CD4-positive, alpha-beta memory T cell (primary cell): Measurements from ENCODE around the gene UBE2Q1. TPM values are rescaled to one million over a fixed set of nuclear protein-coding genes. Genes with fewer than 3 reads are reported as not detected.

Source experiments
- CTCF ChIA-PET: fragments of 350-600 bp; sonication (Branson Sonifier 250); formaldehyde crosslinking; loops from one replicate; lab custom pipeline; 2021; ENCODE audit warnings: inconsistent platforms; ENCODE audit not compliant: partially characterized antibody; lab: Charles Lee
- POLR2A ChIA-PET: fragments of 350-600 bp; sonication (Branson Sonifier 250); formaldehyde crosslinking; loops from one replicate; lab custom pipeline; 2021; ENCODE audit not compliant: partially characterized antibody; lab: Charles Lee
- DNase-seq, 5 donors: peaks; one replicate each; pipeline versions ENCODE4 v3.0.0 to v3.0.0-alpha.2; 2020 to 2022; ENCODE audit warnings: mixed read lengths in 1 of 5
- H3K27ac ChIP-seq: one replicate; pipeline ENCODE4 v1.7.0; 2013; ENCODE audit warnings: low read depth, low read length
- H3K27me3 ChIP-seq: 2 replicates; pipeline ENCODE4 v1.7.0; 2013; ENCODE audit warnings: mild to moderate bottlenecking, low read length, moderate library complexity; ENCODE audit not compliant: insufficient read depth
- H3K36me3 ChIP-seq: 2 replicates; pipeline ENCODE4 v1.7.0; 2013; ENCODE audit warnings: mild to moderate bottlenecking, low read length, moderate library complexity; ENCODE audit not compliant: insufficient read depth
- H3K4me1 ChIP-seq: 2 replicates; pipeline ENCODE4 v1.7.0; 2013; ENCODE audit warnings: mild to moderate bottlenecking, low read length, moderate library complexity; ENCODE audit not compliant: insufficient read depth
- H3K4me3 ChIP-seq, 2 donors: one replicate each; pipeline ENCODE4 v1.7.0; 2013; ENCODE audit warnings: low read length in 2 of 2, mild to moderate bottlenecking in 1 of 2
- H3K9me3 ChIP-seq, 2 donors: one replicate each; pipeline ENCODE4 v1.7.0; 2013; ENCODE audit warnings: low read length in 2 of 2, control low read depth in 1 of 2; ENCODE audit not compliant: control insufficient read depth in 1 of 2
- H3K27ac Mint-ChIP-seq, 7 donors: one replicate each; pipeline ENCODE4 v1.8.0; 2020 to 2021; ENCODE audit warnings: mixed read lengths in 7 of 7, mild to moderate bottlenecking in 6 of 7, inconsistent platforms in 3 of 7, moderate library complexity in 3 of 7
- H3K27me3 Mint-ChIP-seq, 2 donors: one replicate each; pipeline ENCODE4 v1.8.0; 2020 to 2021; ENCODE audit warnings: mixed read lengths in 2 of 2
- H3K36me3 Mint-ChIP-seq, 2 donors: one replicate each; pipeline ENCODE4 v1.8.0; 2020 to 2021; ENCODE audit warnings: mixed read lengths in 2 of 2, inconsistent platforms in 1 of 2, mild to moderate bottlenecking in 1 of 2
- H3K4me1 Mint-ChIP-seq, 4 donors: one replicate each; pipeline ENCODE4 v1.8.0; 2020 to 2021; ENCODE audit warnings: mixed read lengths in 4 of 4, mild to moderate bottlenecking in 1 of 4
- H3K4me3 Mint-ChIP-seq, 8 donors: one replicate each; pipeline ENCODE4 v1.8.0; 2020 to 2021; ENCODE audit warnings: mixed read lengths in 8 of 8, mild to moderate bottlenecking in 7 of 8, moderate library complexity in 6 of 8, inconsistent platforms in 3 of 8
- H3K9me3 Mint-ChIP-seq, 8 donors: one replicate each; pipeline ENCODE4 v1.8.0; 2020 to 2021; ENCODE audit warnings: mixed read lengths in 8 of 8, mild to moderate bottlenecking in 5 of 8, inconsistent platforms in 3 of 8, moderate library complexity in 1 of 8
- intact Hi-C: fragments of 100-400 bp; cut with micrococcal nuclease; formaldehyde crosslinking; loops from one replicate; pipeline ENCODE4 v1.15.1; 2023
- polyA plus RNA-seq, 2 donors: library from polyadenylated mRNA; unstranded; fragments of 300-500 nt; fragmentation: Illumina TruSeq; gene quantifications; one replicate each; pipeline ENCODE4 v1.2.3, GENCODE V29; 2021
- total RNA-seq, 2 experiments: library from RNA; stranded (reverse); gene quantifications; one replicate each; pipeline ENCODE4 v1.2.3, GENCODE V29; 2021

Gene UBE2Q1
- 100 to 1,000 TPM; 112 to 132 TPM for total RNA-seq
- 10 to 100 TPM in 1 of 2 donors, 1 to 10 TPM in 1; 6.4 to 18.6 TPM for polyA plus RNA-seq

DNA sequence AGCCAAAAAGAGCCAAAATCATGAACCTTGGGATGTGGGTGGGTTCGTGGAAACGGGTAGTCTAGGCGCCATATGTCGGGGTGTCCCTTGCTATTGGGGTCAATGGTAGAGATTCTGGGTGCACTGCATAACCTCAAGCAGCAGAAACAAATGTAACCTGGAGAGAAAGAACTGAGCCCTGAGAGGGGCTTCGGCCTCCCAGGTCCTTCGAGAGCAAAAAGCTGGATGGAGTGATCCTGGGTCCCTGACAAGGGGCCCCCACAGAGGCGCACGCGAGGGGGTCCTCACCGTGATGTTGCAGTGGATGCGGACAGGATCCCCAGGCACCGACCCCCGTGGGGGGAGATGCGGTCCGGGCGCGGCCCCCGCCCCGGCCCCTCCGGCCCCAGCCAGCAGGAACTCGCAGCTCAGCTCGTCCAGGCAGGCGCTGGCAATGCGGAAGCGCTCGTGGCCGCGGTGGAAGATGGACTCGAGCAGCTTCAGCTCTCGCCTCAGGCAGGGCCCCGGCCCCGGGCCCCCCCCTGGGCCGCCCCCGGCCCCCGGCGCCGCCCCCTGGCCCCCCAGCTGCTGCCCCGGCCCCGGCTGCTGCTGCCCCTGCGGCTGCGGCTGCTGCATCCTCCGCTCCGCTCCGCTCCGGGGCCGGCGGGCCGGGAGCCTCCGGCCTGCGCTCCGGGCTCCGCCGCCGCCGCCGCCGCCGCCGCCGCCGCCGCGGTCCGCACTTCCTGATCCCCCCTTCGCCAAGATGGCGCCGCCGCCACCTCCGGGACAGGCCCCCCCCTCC is at the start of gene UBE2Q1:
Gene UBE2Q1 (minus strand): TSS at position 724 of the 781 bp plus-strand sequence. CDS start 109 bp downstream, at position 615.
- H3K4me3 ChIP-seq: peak within 1 kb of the TSS; percentile 83 to 84
- peak within 1 kb of the TSS; percentile 82 for H3K27ac ChIP-seq
- H3K9me3 Mint-ChIP-seq: peaks cover 0 to 2% (median 0%) of the 10 kb centered on the region in 8 donors
- ChIA-PET POLR2A (interaction anchor here (0.7 to 1.3 kb wide), 5 partner anchors 9 to 448 kb away, joined by 3 to 5 read pairs (median 4); partner anchors contain the start of genes FLAD1 and PBXIP1), CTCF (interaction anchor here (0.9 kb wide), 1 partner anchor 12 kb away, joined by 3 read pairs; no protein-coding TSS in a partner anchor)
- peaks cover 31% of the 10 kb centered on the region for H3K36me3 ChIP-seq
- H3K4me3 Mint-ChIP-seq: peak within 1 kb of the TSS; percentile 91 to 97 (median 94)
- H3K4me1 Mint-ChIP-seq: peaks cover 25 to 51% (median 39%) of the 10 kb centered on the region in 4 donors
- intact Hi-C loops: loop anchor here (1.0 to 10.0 kb wide), 10 partner anchors 50 to 444 kb away; partner anchors contain the start of genes ADAR, AQP10, ATP8B2 and HAX1
- peak within 1 kb of the TSS; percentile 85 to 96 (median 94) for H3K27ac Mint-ChIP-seq
- H3K9me3 ChIP-seq: no peaks in the 10 kb centered on the region
- no peaks in the 10 kb centered on the region for H3K27me3 Mint-ChIP-seq
- H3K27me3 ChIP-seq: no peaks in the 10 kb centered on the region
- H3K36me3 Mint-ChIP-seq: peaks cover 29 to 48% of the 10 kb centered on the region in 2 donors
- H3K4me1 ChIP-seq: peaks cover 38% of the 10 kb centered on the region
- peak in 4 of 5 donors; percentile 11 to 52 (median 21) for DNase-seq

DNA sequence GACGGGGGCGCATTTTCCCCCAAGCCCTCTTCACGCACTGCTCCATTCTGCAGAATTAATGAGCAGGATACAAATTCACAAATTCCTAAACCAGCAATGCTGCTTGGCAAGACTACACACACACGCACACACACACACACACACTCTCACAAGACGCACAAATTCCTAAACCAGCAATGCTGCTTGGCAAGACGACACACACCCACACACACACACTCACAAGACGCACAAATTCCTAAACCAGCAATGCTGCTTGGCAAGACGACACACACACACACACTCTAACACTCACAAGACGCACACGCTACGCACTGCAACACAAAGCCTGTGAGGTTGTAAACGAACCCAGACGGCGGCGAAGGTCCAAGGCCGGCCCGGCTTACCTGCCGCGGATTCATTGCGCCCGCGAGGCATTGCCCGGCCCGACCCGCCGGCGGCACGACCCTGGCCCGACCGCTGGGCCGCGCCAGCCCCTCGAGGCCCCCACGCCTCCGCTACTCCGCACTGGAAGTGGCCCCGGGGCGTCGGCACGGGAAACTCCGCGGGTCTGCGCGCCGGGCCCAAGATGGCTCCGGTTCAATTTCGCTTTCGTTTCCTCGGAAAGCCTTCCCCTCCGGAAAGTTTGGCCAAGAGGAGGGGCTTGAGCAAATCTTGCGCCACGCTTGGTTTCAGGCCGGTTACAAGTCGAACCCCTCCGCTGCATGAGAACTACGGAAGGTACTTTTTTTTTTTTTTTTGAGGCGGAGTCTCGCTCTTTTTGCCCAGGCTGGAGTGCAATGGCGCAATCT is 49.3 kb upstream of the UBE2Q1 start, which contains the start of gene ADAR:
Gene ADAR (minus strand): TSS at position 578 of the 788 bp plus-strand sequence. CDS start 180 bp downstream, at position 398.
- Histone ChIP-seq H3K4me3 (peak within 1 kb of the TSS; percentile 80 to 94), H3K27ac (peak within 1 kb of the TSS; percentile 97), H3K27me3 (no peaks in the 10 kb centered on the region), H3K4me1 (peaks cover 58% of the 10 kb centered on the region), H3K36me3 (no peaks in the 10 kb centered on the region), H3K9me3 (no peaks in the 10 kb centered on the region)
- Mint-ChIP-seq H3K4me3 (peak within 1 kb of the TSS; percentile 93 to 99 (median 98)), H3K9me3 (peaks cover 0 to 3% (median 0%) of the 10 kb centered on the region in 8 donors), H3K4me1 (peaks cover 51 to 87% (median 63%) of the 10 kb centered on the region in 4 donors), H3K36me3 (peaks cover 8 to 44% of the 10 kb centered on the region in 2 donors), H3K27ac (peak within 1 kb of the TSS; percentile 93 to 100 (median 98)), H3K27me3 (no peaks in the 10 kb centered on the region)
- POLR2A ChIA-PET: interaction anchor here (0.6 to 3.2 kb wide), 13 partner anchors 9 to 348 kb away, joined by 3 to 49 read pairs (median 5); partner anchors contain the start of genes CHRNB2, PBXIP1 and PMVK
- intact Hi-C loops: loop anchor here (1.0 to 5.0 kb wide), 4 partner anchors 50 to 937 kb away; partner anchors contain the start of genes IL6R, ILF2, PMVK and UBE2Q1
- DNase-seq: peak; percentile 89 to 96 (median 93)
- CTCF ChIA-PET: interaction anchor here (0.8 to 2.5 kb wide), 5 partner anchors 48 to 521 kb away, joined by 3 to 8 read pairs (median 4); partner anchors contain the start of gene PMVK

GRCh38 chr1:154607106-154607608 is 48.7 kb upstream of the UBE2Q1 start:
- Histone ChIP-seq H3K27me3 (no peaks in the 10 kb centered on the region), H3K36me3 (peaks cover 3% of the 10 kb centered on the region), H3K4me3 (peak overlapping the region; percentile 80 to 94), H3K27ac (peak overlapping the region; percentile 97), H3K4me1 (peaks cover 64% of the 10 kb centered on the region), H3K9me3 (no peaks in the 10 kb centered on the region)
- ChIA-PET CTCF (interaction anchor here (0.7 to 2.7 kb wide), 2 partner anchors 19 to 47 kb away, joined by 3 to 11 read pairs; no protein-coding TSS in a partner anchor), POLR2A (interaction anchor here (0.6 to 1.4 kb wide), 9 partner anchors 9 to 419 kb away, joined by 3 to 7 read pairs (median 4); partner anchors contain the start of gene CHRNB2)
- H3K27me3 Mint-ChIP-seq: no peaks in the 10 kb centered on the region
- DNase-seq: peak in 1 of 5 donors; percentile 11
- H3K4me3 Mint-ChIP-seq: peak overlapping the region; percentile 93 to 99 (median 98)
- peak overlapping the region; percentile 93 to 100 (median 98) for H3K27ac Mint-ChIP-seq
- intact Hi-C loops: loop anchor here (5.0 kb wide), 1 partner anchor 200 kb away; the partner anchor contains the start of gene IL6R
- H3K4me1 Mint-ChIP-seq: peaks cover 51 to 93% (median 65%) of the 10 kb centered on the region in 4 donors
- peaks cover 0 to 3% (median 0%) of the 10 kb centered on the region in 8 donors for H3K9me3 Mint-ChIP-seq
- peaks cover 11 to 46% of the 10 kb centered on the region in 2 donors for H3K36me3 Mint-ChIP-seq

DNA sequence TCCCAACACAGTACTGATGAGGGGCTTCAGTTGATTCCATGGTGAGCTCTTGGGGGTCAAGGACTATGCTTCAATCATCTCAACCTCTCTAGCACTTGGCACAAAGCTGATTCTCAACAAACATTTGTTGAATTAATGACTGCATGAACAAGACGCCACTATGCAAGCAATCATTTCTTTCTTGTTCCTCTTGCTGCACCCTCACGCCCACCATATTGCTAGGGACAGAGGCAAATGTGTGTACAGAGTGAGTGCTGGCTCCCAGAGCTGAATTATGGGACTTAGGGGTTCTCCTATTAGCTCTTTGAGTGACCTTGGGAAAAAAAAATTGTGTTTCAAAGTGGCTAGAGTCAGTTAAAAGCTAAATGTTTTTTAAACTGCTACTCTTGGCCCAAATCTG is 47.1 kb upstream of the UBE2Q1 start:
- DNase-seq: no peak
- peak overlapping the region; percentile 14 to 99 (median 66) for H3K4me3 Mint-ChIP-seq
- peaks cover 0 to 3% (median 0%) of the 10 kb centered on the region in 8 donors for H3K9me3 Mint-ChIP-seq
- peak overlapping the region; percentile 22 to 93 (median 80) for H3K27ac Mint-ChIP-seq
- no peak overlapping the region for H3K4me3 ChIP-seq
- peaks cover 20% of the 10 kb centered on the region for H3K36me3 ChIP-seq
- H3K27me3 Mint-ChIP-seq: no peaks in the 10 kb centered on the region
- H3K9me3 ChIP-seq: no peaks in the 10 kb centered on the region
- ChIA-PET CTCF (interaction anchor here (0.7 to 2.7 kb wide), 7 partner anchors 11 to 480 kb away, joined by 3 to 11 read pairs (median 3); no protein-coding TSS in a partner anchor), POLR2A (interaction anchor here (1.0 to 3.8 kb wide), 4 partner anchors 22 to 378 kb away, joined by 3 to 16 read pairs (median 6); partner anchors contain the start of genes FLAD1 and PMVK)
- peak overlapping the region; percentile 43 for H3K27ac ChIP-seq
- intact Hi-C loops: loop anchor here (5.0 kb wide), 1 partner anchor 198 kb away; the partner anchor contains the start of gene IL6R
- peaks cover 27 to 63% of the 10 kb centered on the region in 2 donors for H3K36me3 Mint-ChIP-seq
- no peaks in the 10 kb centered on the region for H3K27me3 ChIP-seq
- peaks cover 60 to 100% (median 73%) of the 10 kb centered on the region in 4 donors for H3K4me1 Mint-ChIP-seq
- peaks cover 79% of the 10 kb centered on the region for H3K4me1 ChIP-seq

GRCh38 chr1:154603317-154603716 is 44.9 kb upstream of the UBE2Q1 start:
- no peak overlapping the region for H3K4me3 ChIP-seq
- Mint-ChIP-seq H3K4me1 (peaks cover 46 to 99% (median 67%) of the 10 kb centered on the region in 4 donors), H3K27me3 (no peaks in the 10 kb centered on the region), H3K36me3 (peaks cover 38 to 78% of the 10 kb centered on the region in 2 donors), H3K9me3 (peaks cover 0 to 3% (median 0%) of the 10 kb centered on the region in 8 donors), H3K27ac (peak overlapping the region in 6 of 7 donors; percentile 32 to 93 (median 78)), H3K4me3 (no peak overlapping the region)
- H3K36me3 ChIP-seq: peaks cover 36% of the 10 kb centered on the region
- no peaks in the 10 kb centered on the region for H3K27me3 ChIP-seq
- ChIA-PET CTCF (no interaction called here), POLR2A (interaction anchor here (1.5 to 3.8 kb wide), 3 partner anchors 8 to 333 kb away, joined by 3 to 16 read pairs (median 8); partner anchors contain the start of gene PMVK)
- peaks cover 73% of the 10 kb centered on the region for H3K4me1 ChIP-seq
- no peaks in the 10 kb centered on the region for H3K9me3 ChIP-seq
- no peak for DNase-seq
- peak overlapping the region; percentile 5 for H3K27ac ChIP-seq
- intact Hi-C loops: no loop called here

GRCh38 chr1:154599658-154600057 is 41.2 kb upstream of the UBE2Q1 start:
- no peak overlapping the region for H3K4me3 ChIP-seq
- peaks cover 51 to 86% of the 10 kb centered on the region in 2 donors for H3K36me3 Mint-ChIP-seq
- H3K4me1 Mint-ChIP-seq: peaks cover 29 to 67% (median 48%) of the 10 kb centered on the region in 4 donors
- intact Hi-C loops: no loop called here
- ChIA-PET POLR2A (no interaction called here), CTCF (interaction anchor here (0.9 kb wide), 1 partner anchor 11 kb away, joined by 3 read pairs; no protein-coding TSS in a partner anchor)
- peaks cover 67% of the 10 kb centered on the region for H3K36me3 ChIP-seq
- H3K27ac ChIP-seq: no peak overlapping the region
- peaks cover 52% of the 10 kb centered on the region for H3K4me1 ChIP-seq
- no peaks in the 10 kb centered on the region for H3K9me3 ChIP-seq
- no peaks in the 10 kb centered on the region for H3K27me3 ChIP-seq
- no peak for DNase-seq
- H3K27me3 Mint-ChIP-seq: no peaks in the 10 kb centered on the region
- peak overlapping the region in 4 of 7 donors; percentile 29 to 80 (median 55) for H3K27ac Mint-ChIP-seq
- no peaks in the 10 kb centered on the region for H3K9me3 Mint-ChIP-seq
- peak overlapping the region in 2 of 8 donors; percentile 15 to 35 for H3K4me3 Mint-ChIP-seq
